Measurements from ENCODE around the gene MACC1. TPM values are rescaled to one million over a fixed set of nuclear protein-coding genes. Genes with fewer than 3 reads are reported as not detected.

Gene MACC1
- total and polyA plus RNA-seq, 2 experiments from 2014 or later = 3.4 to 13.4 TPM

DNA sequence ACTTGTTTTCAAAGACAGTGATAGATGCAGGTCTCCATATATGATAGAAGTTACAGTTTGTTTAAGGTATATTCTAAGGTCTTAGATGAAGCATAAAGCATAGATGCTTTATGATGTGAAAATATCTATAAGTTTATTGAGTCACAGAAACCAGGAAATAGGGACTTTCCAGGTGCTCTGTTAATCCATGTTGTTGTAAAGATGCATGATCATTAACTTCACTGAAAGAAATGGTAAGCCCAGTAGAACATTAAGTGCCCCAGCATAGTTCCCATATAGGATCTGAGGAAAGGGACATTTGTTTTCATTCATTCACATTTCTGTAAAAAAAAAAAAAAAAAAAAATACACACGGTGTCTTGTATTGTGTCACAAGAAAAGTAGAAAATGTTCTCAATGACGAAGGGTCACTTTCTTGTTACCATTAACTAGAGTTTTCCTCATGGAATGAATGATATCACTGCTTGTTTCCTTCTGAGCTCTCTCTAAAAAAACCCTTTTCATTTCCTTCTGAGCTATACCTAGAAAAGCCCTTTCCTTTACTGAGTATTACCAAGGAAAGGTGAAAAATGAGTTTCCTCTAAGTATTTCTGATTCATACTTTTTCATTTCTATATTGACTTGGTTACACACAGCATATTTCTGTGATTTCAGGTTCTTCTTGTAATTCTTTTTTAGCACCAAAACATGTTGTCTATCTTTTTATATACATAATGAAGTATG is 105.2 kb downstream of the MACC1 start:
- Mint-ChIP-seq H3K4me1 (peaks cover 42% of the 10 kb centered on the region), H3K4me3 (no peak overlapping the region), H3K27me3 (ENCODE audit: insufficient read depth, low read depth, poor library complexity) (peaks cover 2% of the 10 kb centered on the region), H3K27ac (no peak overlapping the region), H3K9me3 (no peaks in the 10 kb centered on the region), H3K36me3 (ENCODE audit: low read depth) (peaks cover 4% of the 10 kb centered on the region)
- H3K4me1 ChIP-seq (ENCODE audit: insufficient read depth) = peaks cover 60% of the 10 kb centered on the region
- no peak overlapping the region for H3K4me3 ChIP-seq
- H2AFZ ChIP-seq = no peak overlapping the region
- 0 out of 2 replicates have a peak, but pooled peaks cover 3% of the 10 kb centered on the region for H4K20me1 ChIP-seq (replicated peaks; ENCODE audit: insufficient read depth)
- no peak for ATAC-seq
- H3K4me2 ChIP-seq = peak overlapping the region; percentile 48; the same call in 1 of the 2 replicates
- H3K36me3 ChIP-seq (ENCODE audit: insufficient read depth) = no peaks in the 10 kb centered on the region; the same call in 1 of the 2 replicates
- no peak for TF ChIP-seq ETS1 (IDR thresholded peaks at IDR 0.05)
- no peak for TF ChIP-seq EZH2phosphoT487 (IDR thresholded peaks at IDR 0.05; ENCODE audit: unreplicated experiment)
- TF ChIP-seq EZH2 (IDR thresholded peaks at IDR 0.05; ENCODE audit: low read depth, unreplicated experiment) = no peak
- TF ChIP-seq JUNB (IDR thresholded peaks at IDR 0.05; ENCODE audit: unreplicated experiment) = no peak
- TF ChIP-seq ZNF114 (CRISPR knock-in tag; IDR thresholded peaks at IDR 0.05) = no peak
- TF ChIP-seq, protein P1, sequence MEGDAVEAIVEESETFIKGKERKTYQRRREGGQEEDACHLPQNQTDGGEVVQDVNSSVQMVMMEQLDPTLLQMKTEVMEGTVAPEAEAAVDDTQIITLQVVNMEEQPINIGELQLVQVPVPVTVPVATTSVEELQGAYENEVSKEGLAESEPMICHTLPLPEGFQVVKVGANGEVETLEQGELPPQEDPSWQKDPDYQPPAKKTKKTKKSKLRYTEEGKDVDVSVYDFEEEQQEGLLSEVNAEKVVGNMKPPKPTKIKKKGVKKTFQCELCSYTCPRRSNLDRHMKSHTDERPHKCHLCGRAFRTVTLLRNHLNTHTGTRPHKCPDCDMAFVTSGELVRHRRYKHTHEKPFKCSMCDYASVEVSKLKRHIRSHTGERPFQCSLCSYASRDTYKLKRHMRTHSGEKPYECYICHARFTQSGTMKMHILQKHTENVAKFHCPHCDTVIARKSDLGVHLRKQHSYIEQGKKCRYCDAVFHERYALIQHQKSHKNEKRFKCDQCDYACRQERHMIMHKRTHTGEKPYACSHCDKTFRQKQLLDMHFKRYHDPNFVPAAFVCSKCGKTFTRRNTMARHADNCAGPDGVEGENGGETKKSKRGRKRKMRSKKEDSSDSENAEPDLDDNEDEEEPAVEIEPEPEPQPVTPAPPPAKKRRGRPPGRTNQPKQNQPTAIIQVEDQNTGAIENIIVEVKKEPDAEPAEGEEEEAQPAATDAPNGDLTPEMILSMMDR (conservative IDR thresholded peaks at IDR 0.05; ENCODE audit: low read depth in 2 of 2) = no peak
- no peak for TF ChIP-seq CREB1 (CRISPR knock-in tag; IDR thresholded peaks at IDR 0.05; ENCODE audit: low read depth)
- no peak for TF ChIP-seq ZNF462 (CRISPR knock-in tag; IDR thresholded peaks at IDR 0.05)
- no peak for TF ChIP-seq POLR2AphosphoS5 (IDR thresholded peaks at IDR 0.05; ENCODE audit: low read depth)
- TF ChIP-seq STAT1 (IDR thresholded peaks at IDR 0.05; ENCODE audit: unreplicated experiment) = no peak
- TF ChIP-seq, protein P2, sequence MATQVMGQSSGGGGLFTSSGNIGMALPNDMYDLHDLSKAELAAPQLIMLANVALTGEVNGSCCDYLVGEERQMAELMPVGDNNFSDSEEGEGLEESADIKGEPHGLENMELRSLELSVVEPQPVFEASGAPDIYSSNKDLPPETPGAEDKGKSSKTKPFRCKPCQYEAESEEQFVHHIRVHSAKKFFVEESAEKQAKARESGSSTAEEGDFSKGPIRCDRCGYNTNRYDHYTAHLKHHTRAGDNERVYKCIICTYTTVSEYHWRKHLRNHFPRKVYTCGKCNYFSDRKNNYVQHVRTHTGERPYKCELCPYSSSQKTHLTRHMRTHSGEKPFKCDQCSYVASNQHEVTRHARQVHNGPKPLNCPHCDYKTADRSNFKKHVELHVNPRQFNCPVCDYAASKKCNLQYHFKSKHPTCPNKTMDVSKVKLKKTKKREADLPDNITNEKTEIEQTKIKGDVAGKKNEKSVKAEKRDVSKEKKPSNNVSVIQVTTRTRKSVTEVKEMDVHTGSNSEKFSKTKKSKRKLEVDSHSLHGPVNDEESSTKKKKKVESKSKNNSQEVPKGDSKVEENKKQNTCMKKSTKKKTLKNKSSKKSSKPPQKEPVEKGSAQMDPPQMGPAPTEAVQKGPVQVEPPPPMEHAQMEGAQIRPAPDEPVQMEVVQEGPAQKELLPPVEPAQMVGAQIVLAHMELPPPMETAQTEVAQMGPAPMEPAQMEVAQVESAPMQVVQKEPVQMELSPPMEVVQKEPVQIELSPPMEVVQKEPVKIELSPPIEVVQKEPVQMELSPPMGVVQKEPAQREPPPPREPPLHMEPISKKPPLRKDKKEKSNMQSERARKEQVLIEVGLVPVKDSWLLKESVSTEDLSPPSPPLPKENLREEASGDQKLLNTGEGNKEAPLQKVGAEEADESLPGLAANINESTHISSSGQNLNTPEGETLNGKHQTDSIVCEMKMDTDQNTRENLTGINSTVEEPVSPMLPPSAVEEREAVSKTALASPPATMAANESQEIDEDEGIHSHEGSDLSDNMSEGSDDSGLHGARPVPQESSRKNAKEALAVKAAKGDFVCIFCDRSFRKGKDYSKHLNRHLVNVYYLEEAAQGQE (IDR thresholded peaks at IDR 0.05; ENCODE audit: unreplicated experiment) = no peak
- no peak for TF ChIP-seq NANOG (IDR thresholded peaks at IDR 0.05; ENCODE audit: borderline replicate concordance)
- TF ChIP-seq ZNF331 (CRISPR knock-in tag; IDR thresholded peaks at IDR 0.05; ENCODE audit: low read depth) = no peak
- no peak for DNase-seq (ENCODE audit: low spot score)
- H3K9me2 ChIP-seq (ENCODE audit: insufficient read depth) = no peaks in the 10 kb centered on the region
- no peak overlapping the region; the same call in 1 of the 2 replicates for H3K27ac ChIP-seq (ENCODE audit: low read depth)
- no peaks in the 10 kb centered on the region for H3F3A ChIP-seq (replicated peaks; ENCODE audit: low read depth)
- peaks cover 100% of the 10 kb centered on the region for H3K79me2 ChIP-seq (replicated peaks; ENCODE audit: insufficient read depth)
- H3K27me3 ChIP-seq (ENCODE audit: insufficient read depth) = no peaks in the 10 kb centered on the region

Measured in GM23338 (cell line).